ENCODE results near the gene RAB8B.
"Not testable (repeated sequence)": the region's sequence is repeated elsewhere in the genome, so short reads cannot be mapped to it uniquely, and the experiment has no call there.

The RAB8B gene

GRCh38 chr15:63208824-63209223 is 19.4 kb downstream of the RAB8B start:
- DNase-seq (ENCODE audit: low read depth in 2 of 2) = not testable (repeated sequence)

DNA sequence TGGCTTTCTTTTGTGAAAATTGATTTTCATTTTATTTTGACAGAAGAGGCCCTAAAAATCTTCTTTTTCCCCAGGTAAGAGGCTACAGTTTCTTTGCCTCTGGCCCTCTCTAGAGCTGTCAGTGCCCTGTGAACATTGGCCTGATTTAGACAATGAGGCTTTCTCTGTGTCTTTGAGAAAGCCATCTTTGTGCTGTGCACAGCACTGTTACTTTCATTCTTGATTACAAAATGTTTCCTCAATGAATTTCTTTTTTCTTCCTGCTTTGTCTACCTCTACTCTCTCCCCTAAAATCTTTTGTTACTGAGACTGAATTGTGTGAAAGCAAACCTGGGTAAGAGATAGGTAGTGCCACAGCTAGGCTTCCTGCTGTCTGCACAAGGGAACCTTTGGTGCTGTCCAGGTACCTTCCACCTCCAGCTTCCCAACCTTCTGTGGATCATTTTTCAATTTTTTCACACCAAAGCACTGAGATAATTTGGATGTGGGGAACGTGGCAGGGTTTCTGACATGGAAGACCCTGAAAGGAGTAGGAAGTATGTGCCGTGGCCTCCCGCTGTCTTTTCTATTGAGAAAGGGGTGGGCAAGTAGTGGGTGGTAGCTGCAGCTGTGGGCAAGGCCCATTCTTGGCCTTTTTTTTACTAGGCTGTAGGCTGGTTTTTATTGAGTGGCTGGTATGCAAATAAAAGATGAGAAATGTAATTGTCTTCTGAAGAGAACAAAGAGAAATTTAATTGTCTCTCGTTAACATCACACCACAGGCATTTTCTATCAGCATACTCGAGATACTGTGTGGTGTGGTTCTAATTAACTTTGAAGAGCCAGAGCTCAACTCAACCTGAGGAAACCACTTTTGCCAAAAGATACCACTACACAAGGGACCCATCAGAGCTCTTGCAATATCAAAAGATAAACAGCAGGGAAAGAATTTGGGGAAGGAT is 21.0 kb downstream of the RAB8B start:
- DNase-seq (ENCODE audit: low read depth in 2 of 2) = no peak

GRCh38 chr15:63211092-63211490 is 21.7 kb downstream of the RAB8B start:
- no peak for DNase-seq (ENCODE audit: low read depth in 2 of 2)

DNA sequence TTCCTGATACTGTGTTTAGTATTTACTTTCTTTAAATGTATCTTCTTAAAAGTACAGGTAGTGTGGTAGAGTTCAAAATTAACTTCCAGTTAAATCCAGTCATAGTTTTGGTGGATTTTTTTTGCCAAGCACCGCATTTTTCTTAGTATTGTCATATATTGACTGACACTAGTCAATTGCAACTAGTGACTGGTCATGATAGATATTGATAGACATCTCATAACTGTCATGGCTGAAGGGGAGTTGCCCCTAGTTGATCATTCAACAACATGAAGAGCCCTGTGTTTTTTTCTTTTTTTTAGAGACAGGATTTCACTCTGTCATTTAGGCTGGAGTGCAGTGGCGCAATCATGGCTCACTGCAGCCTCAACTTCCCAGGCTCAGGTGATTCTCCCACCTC is 22.1 kb downstream of the RAB8B start:
- DNase-seq (ENCODE audit: low read depth in 2 of 2) = no peak

- DNase-seq (ENCODE audit: low read depth in 2 of 2) = no peak
Measured at GRCh38 chr15:63212050-63213004, 22.9 kb downstream of the RAB8B start.

- DNase-seq (ENCODE audit: low read depth in 2 of 2) = no peak
Measured at GRCh38 chr15:63218100-63218808, 28.8 kb downstream of the RAB8B start.

- no peak for DNase-seq (ENCODE audit: low read depth in 2 of 2)
Measured at GRCh38 chr15:63219196-63219710, 29.8 kb downstream of the RAB8B start.

- no peak for DNase-seq (ENCODE audit: low read depth in 2 of 2)
Measured at GRCh38 chr15:63221346-63221745, 31.9 kb downstream of the RAB8B start.

- DNase-seq (ENCODE audit: low read depth in 2 of 2) = no peak
Measured at GRCh38 chr15:63223463-63223862, 34.1 kb downstream of the RAB8B start.

DNA sequence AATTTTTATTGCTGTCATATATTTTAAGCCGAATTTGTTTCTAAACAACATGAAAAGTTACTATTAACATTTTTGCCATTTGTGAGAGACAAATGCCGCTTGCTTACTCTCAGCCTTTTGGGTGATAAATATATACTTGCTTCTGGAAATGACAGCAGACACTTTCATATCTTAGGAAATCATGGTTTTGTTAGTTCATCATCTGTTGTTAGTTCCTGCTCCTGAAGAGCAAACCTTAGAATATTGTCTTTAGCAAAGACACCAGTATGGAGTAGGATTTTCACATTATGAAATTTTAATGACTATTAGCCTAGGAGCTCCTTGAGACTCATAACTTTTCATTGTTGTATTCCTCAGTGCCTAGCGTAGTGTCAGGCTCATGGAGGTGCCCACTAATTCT is 36.0 kb downstream of the RAB8B start:
- no peak for DNase-seq (ENCODE audit: low read depth in 2 of 2)

- DNase-seq (ENCODE audit: low read depth in 2 of 2) = no peak
Measured at GRCh38 chr15:63226155-63226883, 36.9 kb downstream of the RAB8B start.

DNA sequence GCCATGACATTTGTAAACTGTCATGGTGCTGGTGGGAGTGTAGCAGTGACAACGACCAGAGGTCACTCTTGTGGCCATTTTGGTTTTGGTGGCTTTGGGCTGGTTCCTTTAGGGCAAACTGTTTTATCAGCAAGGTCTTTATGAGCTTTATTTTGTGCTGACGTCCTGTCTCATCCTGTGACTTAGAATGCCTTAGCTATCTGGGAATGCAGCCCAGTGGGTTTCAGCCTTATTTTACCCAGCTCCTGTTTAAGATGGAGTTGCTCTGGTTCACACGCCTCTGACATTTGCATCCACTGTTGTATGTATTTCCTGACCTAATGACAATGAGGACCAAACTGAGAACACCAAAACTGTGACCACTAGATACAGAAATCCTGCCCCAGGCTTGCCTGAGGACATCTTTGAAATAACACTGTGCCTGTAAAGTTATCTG is 37.6 kb downstream of the RAB8B start:
- no peak for DNase-seq (ENCODE audit: low read depth in 2 of 2)

DNA sequence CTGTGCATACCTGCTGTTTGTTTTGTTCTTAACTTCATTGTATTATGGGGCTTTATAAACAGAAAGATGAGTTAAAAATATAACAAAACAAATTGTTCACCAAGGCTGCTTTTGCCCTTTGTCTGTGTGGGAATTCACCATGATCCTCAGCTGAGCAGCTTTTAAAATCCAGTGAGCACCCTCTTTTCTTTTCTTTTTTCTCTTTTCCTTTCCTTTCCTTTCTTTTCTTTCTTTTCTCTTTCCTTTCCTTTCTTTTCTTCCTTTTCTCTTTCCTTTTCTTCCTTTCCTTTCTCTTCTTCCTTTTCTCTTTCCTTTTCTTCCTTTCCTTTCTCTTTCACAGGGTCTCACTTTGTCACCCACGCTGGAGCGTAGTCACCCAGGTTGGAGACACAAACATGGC is 38.3 kb downstream of the RAB8B start:
- no peak for DNase-seq (ENCODE audit: low read depth in 2 of 2)

- DNase-seq (ENCODE audit: low read depth in 2 of 2) = no peak
Measured at GRCh38 chr15:63231206-63231605, 41.8 kb downstream of the RAB8B start.

DNA sequence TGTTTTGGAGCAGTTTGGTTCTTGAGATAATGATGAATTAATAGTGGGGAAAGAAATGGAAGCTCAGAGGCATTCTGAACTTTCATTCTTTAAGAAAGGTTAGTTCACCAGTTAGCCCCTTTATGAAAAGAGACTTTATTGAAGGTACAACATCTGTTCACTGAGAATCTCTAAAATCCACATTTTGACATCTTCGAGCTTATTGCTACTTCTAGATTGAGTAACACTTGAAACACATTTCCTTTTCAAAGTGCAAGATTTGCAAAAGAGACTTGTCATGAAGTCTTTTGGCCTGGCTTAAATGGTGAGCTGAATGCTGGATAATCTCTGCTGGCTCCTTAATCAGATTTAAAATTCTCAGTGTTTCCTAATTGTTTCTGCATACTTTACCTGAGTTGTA is 42.3 kb downstream of the RAB8B start:
- DNase-seq (ENCODE audit: low read depth in 2 of 2) = no peak

DNA sequence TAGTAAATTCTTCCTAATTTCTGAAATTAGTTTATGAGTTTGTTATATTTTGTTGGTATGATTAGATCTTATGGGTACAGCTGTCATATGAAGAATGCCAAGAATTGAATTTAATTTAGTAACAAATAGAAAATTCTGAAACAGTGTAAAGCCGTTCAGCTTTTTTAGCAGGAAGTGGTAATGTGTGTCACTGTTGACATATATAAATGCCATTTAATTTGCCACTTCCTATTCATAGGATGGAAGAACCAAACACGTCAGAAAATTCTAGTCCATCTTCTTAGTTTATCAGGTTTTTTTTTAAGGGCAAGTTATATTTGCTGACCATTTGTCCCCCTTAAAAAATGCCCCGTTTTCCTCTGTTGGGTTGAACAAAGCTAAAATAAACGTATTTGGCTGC is 43.0 kb downstream of the RAB8B start:
- DNase-seq (ENCODE audit: low read depth in 2 of 2) = no peak

GRCh38 chr15:63232943-63233342 is 43.5 kb downstream of the RAB8B start:
- no peak for DNase-seq (ENCODE audit: low read depth in 2 of 2)

GRCh38 chr15:63233667-63234423 is 44.4 kb downstream of the RAB8B start:
- DNase-seq (ENCODE audit: low read depth in 2 of 2) = no peak

DNA sequence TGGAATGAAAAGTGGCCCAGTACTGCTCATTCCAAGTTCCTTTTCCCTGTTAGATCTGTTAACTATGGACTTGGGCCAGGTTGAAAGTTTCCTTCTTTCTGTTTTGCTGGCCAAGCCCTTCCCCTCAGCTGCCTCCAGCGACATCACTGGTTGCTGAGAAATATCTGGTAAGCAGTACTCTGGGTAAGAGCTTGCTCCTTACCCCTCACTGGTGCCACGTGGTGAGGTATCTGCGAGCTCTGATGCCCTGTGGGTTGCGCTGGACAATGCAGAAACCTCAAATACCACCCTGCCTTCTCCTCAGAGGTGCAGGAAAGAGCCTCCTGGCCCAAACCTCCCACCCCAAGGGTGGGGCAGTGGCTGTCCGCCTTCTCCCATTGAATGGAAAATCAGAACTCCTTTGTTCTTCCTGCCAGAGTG is 45.1 kb downstream of the RAB8B start:
- no peak for DNase-seq (ENCODE audit: low read depth in 2 of 2)

DNA sequence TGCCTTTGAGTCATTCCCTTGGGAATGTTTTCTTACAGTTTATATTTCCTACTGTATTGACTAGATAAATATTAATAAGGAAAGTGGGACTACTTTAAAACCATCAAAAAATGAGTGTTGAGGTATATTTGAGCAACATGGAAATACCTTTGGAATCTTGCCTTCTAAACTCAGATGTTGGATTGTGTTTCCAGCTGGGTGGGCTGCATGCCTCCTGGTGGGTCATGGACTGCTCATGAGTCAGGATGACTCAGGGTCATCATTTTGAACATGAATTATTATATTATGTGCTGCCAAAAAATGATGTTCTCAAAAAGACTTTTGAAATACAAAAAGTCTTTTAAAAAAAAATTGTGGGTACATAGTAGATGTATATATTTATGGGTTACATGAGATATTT is 46.9 kb downstream of the RAB8B start:
- DNase-seq (ENCODE audit: low read depth in 2 of 2) = no peak

Data from stimulated activated CD8-positive, alpha-beta memory T cell treated with anti-CD3 and anti-CD28 coated beads, Interleukin-7, amount 100 ng/mL, for 4 hours (primary cell).